ENCODE measurements around the gene ANKRD11.

ANKRD11 gene

DNA sequence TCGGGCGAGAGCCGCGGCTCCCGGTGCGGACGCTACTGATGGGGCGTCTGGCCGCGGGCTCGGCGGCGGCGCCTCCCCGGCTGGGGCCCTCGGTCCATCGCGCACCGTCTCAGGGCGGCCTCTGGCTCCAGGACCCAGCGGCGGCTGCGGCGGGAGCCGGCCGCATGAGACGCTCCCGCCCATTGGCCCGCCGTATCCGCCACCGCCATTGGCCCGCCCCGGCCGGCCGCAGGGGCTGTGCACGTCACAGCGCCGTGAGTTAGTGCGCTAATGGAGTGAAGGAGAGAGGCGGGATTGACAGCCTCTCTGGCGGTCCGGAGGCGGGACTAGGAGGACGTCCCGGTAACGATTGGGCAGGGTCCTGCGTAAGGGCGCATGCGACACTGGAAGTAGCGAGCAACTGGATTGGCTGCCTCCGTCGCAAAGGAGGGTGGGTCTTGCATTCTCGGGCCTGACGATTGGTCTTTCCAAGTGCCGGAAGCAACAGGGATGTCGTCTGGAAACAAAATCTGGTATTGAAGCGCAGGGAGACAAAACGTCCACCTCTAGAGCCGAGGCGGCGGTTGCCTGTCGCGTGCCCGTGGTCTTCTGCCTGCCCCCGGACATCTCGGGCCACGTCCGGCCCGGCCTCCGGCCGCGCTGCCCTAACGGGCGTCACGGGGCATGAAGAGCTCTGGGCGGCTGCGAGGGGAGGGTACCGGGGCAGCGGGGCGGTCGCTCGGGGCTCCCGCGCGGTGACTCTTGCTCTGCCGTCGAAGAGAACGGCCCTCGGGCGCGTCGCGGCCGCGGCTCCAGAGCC lies at the start of gene ANKRD11:
TSS of gene ANKRD11 (minus strand) at position 123 of the 799 bp plus-strand sequence. CDS start 173,542 bp downstream, outside the sequence.
- H3K4me3 ChIP-seq (ENCODE audit: low read depth, low read length) = peak within 1 kb of the TSS; percentile 71
- DNase-seq (ENCODE audit: low read depth) = peak; percentile 99
- TF ChIP-seq, protein P1, sequence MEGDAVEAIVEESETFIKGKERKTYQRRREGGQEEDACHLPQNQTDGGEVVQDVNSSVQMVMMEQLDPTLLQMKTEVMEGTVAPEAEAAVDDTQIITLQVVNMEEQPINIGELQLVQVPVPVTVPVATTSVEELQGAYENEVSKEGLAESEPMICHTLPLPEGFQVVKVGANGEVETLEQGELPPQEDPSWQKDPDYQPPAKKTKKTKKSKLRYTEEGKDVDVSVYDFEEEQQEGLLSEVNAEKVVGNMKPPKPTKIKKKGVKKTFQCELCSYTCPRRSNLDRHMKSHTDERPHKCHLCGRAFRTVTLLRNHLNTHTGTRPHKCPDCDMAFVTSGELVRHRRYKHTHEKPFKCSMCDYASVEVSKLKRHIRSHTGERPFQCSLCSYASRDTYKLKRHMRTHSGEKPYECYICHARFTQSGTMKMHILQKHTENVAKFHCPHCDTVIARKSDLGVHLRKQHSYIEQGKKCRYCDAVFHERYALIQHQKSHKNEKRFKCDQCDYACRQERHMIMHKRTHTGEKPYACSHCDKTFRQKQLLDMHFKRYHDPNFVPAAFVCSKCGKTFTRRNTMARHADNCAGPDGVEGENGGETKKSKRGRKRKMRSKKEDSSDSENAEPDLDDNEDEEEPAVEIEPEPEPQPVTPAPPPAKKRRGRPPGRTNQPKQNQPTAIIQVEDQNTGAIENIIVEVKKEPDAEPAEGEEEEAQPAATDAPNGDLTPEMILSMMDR (IDR thresholded peaks at IDR 0.05; ENCODE audit: control insufficient read depth, extremely low read depth, insufficient read depth) = no peak

DNA sequence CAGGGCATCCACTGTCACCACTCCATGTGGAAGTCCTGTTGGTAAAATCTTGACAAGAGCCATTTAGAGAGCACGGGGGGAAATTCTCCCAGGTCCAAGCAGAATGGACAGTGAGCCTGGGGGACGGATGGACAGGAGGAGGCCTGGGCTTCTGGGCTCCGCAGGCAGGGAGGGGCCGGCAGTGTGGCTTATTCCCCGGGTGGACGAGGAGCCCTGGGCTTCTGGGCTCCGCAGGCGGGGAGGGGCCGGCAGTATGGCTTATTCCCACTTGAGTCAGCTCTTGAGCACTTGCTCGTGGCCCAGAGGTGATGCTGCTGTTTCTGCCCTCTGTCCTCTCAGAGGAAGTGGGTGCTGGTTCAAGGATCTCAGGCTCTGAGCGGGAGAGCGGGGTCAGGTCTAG lies 47.9 kb upstream of the ANKRD11 start:
- DNase-seq (ENCODE audit: low read depth) = no peak
- H3K4me3 ChIP-seq (ENCODE audit: low read depth, low read length) = no peak overlapping the region
- TF ChIP-seq, protein P1 (IDR thresholded peaks at IDR 0.05; ENCODE audit: control insufficient read depth, extremely low read depth, insufficient read depth) = no peak

DNA sequence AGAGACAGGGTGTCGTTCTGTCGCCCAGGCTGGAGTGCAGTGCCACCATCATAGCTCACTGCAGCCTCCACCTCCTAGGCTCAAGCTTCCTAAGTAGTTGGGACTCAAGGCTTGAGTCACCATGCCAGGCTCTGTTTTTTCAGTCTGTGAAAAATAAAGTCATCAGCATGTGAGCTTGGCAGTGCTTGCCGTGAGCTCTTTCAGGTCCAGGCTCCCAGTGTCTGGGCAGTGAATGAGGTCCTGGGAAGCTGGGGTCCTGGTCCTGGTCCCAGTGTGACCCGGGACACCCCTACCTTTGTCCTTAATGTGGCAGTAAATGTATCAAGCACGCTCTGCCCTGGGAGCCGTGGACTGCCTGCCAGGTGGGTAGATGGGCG lies 47.2 kb upstream of the ANKRD11 start:
- TF ChIP-seq, protein P1 (IDR thresholded peaks at IDR 0.05; ENCODE audit: control insufficient read depth, extremely low read depth, insufficient read depth) = no peak
- DNase-seq (ENCODE audit: low read depth) = no peak
- H3K4me3 ChIP-seq (ENCODE audit: low read depth, low read length) = no peak overlapping the region

DNA sequence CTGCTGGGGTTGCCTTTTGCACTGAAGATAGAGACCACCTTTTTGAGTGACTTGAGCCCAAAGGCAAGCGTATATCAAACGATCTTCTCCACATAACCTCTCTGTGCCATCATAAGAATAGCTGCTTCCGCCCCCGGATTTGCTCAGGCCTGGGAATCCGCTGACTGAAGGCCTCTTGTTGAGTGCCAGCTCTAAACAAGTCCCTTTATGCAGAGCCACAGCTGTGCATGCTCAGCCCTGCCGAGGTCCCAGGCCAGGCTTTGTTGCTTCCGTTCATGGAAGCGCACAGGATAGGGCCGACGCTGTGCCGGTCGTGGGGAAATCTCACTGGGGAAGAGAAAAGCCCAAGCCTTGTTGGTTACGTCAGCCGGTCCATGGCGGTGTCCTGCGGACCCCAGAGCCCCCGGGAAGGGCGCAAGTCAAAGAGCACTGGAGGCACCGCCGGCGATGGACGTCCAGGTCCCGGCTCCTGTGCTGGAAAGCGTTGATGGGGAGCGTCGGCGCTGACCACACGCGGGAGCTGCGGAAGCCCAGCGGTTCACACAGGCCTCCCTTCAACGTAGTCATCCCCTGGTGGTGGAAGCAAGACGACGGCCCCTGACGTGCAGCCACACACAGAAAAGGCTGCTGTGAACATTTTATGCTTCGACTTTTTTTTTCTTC lies 46.7 kb upstream of the ANKRD11 start:
- TF ChIP-seq, protein P1 (IDR thresholded peaks at IDR 0.05; ENCODE audit: control insufficient read depth, extremely low read depth, insufficient read depth) = no peak
- no peak overlapping the region for H3K4me3 ChIP-seq (ENCODE audit: low read depth, low read length)
- no peak for DNase-seq (ENCODE audit: low read depth)

DNA sequence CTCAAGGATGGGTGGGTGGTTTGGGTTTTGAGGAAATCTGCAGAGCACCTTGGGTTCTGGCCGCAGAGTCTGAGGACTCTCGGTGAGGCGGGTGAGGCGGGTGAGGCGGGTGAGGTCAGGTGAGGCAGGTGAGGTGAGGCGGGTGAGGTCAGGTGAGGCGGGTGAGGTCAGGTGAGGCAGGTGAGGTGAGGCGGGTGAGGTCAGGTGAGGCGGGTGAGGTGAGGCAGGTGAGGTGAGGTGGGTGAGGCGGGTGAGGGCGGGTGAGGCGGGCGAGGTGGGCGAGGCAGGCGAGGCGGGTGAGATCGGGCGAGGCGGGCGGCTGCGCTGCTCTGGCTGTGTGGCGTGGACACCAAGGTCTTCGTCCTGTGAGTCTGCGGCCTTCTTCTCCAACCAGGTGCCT lies 46.0 kb upstream of the ANKRD11 start:
- no peak for DNase-seq (ENCODE audit: low read depth)
- TF ChIP-seq, protein P1 (IDR thresholded peaks at IDR 0.05; ENCODE audit: control insufficient read depth, extremely low read depth, insufficient read depth) = no peak
- no peak overlapping the region for H3K4me3 ChIP-seq (ENCODE audit: low read depth, low read length)

DNA sequence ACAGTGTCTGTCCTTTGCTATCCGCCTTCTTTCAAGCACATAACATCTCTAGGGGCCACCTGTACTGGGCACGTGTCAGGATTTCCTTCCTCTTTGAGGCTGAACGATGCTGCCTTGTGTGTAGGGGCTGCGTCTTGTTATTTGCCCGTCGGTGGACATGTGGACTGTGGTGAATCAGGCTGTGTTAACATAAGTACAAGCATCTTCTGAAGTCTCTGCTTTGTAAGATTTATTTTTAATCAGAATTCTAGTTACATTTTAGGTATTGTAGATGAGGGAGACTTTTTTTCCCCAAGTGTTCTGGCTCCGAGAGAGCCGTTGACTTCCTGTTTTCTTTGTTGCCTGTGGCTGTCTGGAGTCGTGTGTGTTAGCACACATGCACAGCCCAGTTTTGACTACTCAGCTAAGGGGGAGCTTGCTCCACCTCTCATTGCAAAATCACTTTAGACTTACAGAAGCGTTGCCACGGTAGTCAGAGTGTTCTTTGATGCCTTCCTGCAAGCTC lies 43.9 kb upstream of the ANKRD11 start:
- no peak overlapping the region for H3K4me3 ChIP-seq (ENCODE audit: low read depth, low read length)
- TF ChIP-seq, protein P1 (IDR thresholded peaks at IDR 0.05; ENCODE audit: control insufficient read depth, extremely low read depth, insufficient read depth) = no peak
- DNase-seq (ENCODE audit: low read depth) = no peak

Measured in LNCaP clone FGC (cell line).